ENCODE measurements around the gene SLC15A1. TPM values are rescaled to one million over a fixed set of nuclear protein-coding genes. Genes with fewer than 3 reads are reported as not detected.

Gene SLC15A1
- polyA plus RNA-seq, 1 experiment: not detected

DNA sequence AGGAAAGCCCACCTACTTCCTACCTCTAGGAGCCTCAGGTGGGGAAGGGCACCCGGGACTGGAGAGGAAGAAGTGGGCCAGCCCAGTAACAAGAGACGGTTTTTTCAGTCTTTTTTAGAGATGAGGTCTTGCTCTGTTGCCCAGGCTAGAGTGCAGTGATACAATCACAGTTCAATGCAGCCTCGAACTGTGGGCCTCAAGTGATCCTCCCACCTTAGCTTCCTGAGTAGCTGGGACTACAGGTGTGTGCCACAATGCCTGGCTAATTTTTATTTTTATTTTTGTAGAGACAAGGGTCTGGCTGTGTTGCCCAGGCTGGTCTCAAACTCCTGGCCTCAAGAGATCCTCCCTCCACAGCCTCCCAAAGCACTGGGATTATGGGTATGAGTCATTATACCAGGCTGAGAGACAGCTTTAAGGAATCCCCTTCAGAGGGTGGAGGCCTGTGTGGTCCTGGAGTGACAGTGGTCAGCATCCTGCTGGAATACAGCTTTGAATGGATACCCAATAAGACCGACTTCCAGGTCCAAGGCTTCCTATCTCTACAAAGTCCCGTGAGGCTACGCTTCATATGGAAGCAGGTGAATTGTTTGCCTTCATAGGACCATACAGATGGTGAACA is 63.0 kb downstream of the SLC15A1 start:
- POLR2A ChIA-PET: no interaction called here
- no peak for DNase-seq (ENCODE audit: low read depth, low spot score)
- TF ChIP-seq, protein P1, sequence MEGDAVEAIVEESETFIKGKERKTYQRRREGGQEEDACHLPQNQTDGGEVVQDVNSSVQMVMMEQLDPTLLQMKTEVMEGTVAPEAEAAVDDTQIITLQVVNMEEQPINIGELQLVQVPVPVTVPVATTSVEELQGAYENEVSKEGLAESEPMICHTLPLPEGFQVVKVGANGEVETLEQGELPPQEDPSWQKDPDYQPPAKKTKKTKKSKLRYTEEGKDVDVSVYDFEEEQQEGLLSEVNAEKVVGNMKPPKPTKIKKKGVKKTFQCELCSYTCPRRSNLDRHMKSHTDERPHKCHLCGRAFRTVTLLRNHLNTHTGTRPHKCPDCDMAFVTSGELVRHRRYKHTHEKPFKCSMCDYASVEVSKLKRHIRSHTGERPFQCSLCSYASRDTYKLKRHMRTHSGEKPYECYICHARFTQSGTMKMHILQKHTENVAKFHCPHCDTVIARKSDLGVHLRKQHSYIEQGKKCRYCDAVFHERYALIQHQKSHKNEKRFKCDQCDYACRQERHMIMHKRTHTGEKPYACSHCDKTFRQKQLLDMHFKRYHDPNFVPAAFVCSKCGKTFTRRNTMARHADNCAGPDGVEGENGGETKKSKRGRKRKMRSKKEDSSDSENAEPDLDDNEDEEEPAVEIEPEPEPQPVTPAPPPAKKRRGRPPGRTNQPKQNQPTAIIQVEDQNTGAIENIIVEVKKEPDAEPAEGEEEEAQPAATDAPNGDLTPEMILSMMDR (IDR thresholded peaks at IDR 0.05; ENCODE audit: low read depth, low read length): no peak
- no peak overlapping the region for H3K27ac ChIP-seq (ENCODE audit: low read depth, low read length)
- no peak overlapping the region for H3K4me3 ChIP-seq (ENCODE audit: low read depth, low read length)
- peaks cover 5% of the 10 kb centered on the region for H3K27me3 ChIP-seq (ENCODE audit: control insufficient read depth, insufficient read depth, low read length)
- CTCF ChIA-PET: no interaction called here
- H3K9me3 ChIP-seq (ENCODE audit: control insufficient read depth, insufficient read depth, low read length): no peaks in the 10 kb centered on the region

DNA sequence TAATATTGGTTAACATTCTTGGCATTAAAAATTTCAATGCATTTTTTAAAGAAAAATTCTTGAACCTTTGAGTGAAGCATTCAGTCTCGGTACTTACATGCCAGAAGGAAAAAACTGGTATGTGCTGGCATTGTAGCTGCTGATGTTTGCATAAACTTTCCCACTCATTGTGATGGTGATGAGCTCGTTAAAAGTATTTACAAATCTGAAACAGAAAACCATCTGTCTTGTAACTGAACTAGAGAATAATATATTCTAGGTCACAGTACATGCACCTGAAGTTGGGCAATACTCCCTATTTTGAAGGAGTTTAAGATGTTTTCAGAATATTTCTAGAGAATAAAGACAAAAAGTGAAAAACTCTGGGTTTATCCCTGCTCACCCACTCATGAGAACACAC is 64.1 kb downstream of the SLC15A1 start:
- DNase-seq (ENCODE audit: low read depth, low spot score): no peak
- peaks cover 7% of the 10 kb centered on the region for H3K27me3 ChIP-seq (ENCODE audit: control insufficient read depth, insufficient read depth, low read length)
- H3K27ac ChIP-seq (ENCODE audit: low read depth, low read length): no peak overlapping the region
- no peak overlapping the region for H3K4me3 ChIP-seq (ENCODE audit: low read depth, low read length)
- ChIA-PET POLR2A (no interaction called here), CTCF (interaction anchor here (0.8 kb wide), 1 partner anchor 35 kb away, joined by 3 read pairs; no protein-coding TSS in a partner anchor)
- H3K9me3 ChIP-seq (ENCODE audit: control insufficient read depth, insufficient read depth, low read length): no peaks in the 10 kb centered on the region
- TF ChIP-seq, protein P1 (IDR thresholded peaks at IDR 0.05; ENCODE audit: low read depth, low read length): no peak

DNA sequence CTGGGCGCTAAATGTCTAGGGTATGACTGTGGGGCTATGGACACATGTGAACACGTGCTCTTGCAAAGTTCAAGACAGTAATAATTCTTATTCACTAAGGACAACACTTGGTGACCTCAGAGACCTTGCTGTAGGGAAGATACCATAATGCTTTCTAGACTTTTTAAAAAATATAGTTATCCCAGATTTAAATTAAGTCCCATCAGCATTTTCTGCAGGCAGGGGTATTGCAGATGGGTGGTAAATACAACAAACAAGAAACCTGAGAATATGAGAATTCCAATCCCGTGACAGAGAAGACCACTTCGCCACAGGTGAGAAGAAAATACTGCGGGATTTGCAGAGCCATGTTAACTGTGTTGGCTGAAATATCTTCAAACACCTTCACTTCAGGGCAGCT is 65.2 kb downstream of the SLC15A1 start:
- Histone ChIP-seq H3K27ac (ENCODE audit: low read depth, low read length) (no peak overlapping the region), H3K9me3 (ENCODE audit: control insufficient read depth, insufficient read depth, low read length) (no peaks in the 10 kb centered on the region), H3K4me3 (ENCODE audit: low read depth, low read length) (no peak overlapping the region), H3K27me3 (ENCODE audit: control insufficient read depth, insufficient read depth, low read length) (peaks cover 7% of the 10 kb centered on the region)
- no peak for DNase-seq (ENCODE audit: low read depth, low spot score)
- CTCF ChIA-PET: interaction anchor here (0.7 to 1.3 kb wide), 3 partner anchors 16 to 34 kb away, joined by 3 to 4 read pairs (median 3); no protein-coding TSS in a partner anchor
- TF ChIP-seq, protein P1 (IDR thresholded peaks at IDR 0.05; ENCODE audit: low read depth, low read length): no peak
- POLR2A ChIA-PET: no interaction called here

DNA sequence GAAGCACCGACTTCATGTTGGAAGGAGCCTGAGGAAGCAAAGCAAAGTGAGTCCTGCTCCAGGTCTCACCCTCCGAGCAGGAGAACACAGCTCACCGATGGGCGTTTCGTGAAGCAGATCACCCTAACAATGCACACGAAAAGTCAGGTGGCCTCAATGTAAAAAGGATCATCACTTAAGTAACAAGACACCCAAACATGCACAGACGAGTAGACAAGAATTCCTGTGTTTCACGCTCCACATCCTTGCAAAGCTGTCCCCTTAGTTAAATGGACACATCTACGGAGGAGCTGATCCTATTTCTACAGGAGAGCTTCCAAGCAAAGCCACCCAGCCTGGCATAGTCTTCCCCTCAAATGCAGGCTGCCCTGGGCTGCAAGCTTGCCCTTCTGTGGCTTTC is 66.2 kb downstream of the SLC15A1 start:
- H3K27me3 ChIP-seq (ENCODE audit: control insufficient read depth, insufficient read depth, low read length): peaks cover 7% of the 10 kb centered on the region
- H3K27ac ChIP-seq (ENCODE audit: low read depth, low read length): no peak overlapping the region
- no peak for DNase-seq (ENCODE audit: low read depth, low spot score)
- no peaks in the 10 kb centered on the region for H3K9me3 ChIP-seq (ENCODE audit: control insufficient read depth, insufficient read depth, low read length)
- POLR2A ChIA-PET: no interaction called here
- TF ChIP-seq, protein P1 (IDR thresholded peaks at IDR 0.05; ENCODE audit: low read depth, low read length): no peak
- H3K4me3 ChIP-seq (ENCODE audit: low read depth, low read length): no peak overlapping the region
- CTCF ChIA-PET: interaction anchor here (0.7 to 1.3 kb wide), 4 partner anchors 13 to 241 kb away, joined by 3 to 4 read pairs (median 4); no protein-coding TSS in a partner anchor

DNA sequence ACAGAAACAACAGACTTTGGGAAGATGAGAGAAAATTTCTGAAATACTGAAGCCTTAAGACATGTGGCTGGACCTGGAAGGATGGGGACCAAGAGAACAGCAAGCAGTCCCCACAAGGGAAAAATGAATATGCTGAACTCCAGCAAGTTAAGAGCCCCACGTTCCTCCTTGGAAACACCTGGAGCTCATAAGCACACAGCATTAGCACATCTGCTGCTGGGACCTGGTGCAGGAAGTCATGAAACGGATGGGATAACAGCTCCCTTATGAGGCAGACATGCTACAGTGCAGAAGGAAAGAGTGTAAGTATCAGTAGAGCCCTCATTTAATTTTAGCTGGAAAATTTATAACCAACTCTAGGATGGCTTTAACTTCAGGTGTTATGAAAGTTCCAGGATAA is 67.3 kb downstream of the SLC15A1 start:
- DNase-seq (ENCODE audit: low read depth, low spot score): no peak
- Histone ChIP-seq H3K27ac (ENCODE audit: low read depth, low read length) (no peak overlapping the region), H3K4me3 (ENCODE audit: low read depth, low read length) (no peak overlapping the region), H3K27me3 (ENCODE audit: control insufficient read depth, insufficient read depth, low read length) (peaks cover 7% of the 10 kb centered on the region), H3K9me3 (ENCODE audit: control insufficient read depth, insufficient read depth, low read length) (no peaks in the 10 kb centered on the region)
- POLR2A ChIA-PET: no interaction called here
- TF ChIP-seq, protein P1 (IDR thresholded peaks at IDR 0.05; ENCODE audit: low read depth, low read length): no peak
- CTCF ChIA-PET: interaction anchor here (1.5 kb wide), 1 partner anchor 12 kb away, joined by 5 read pairs; no protein-coding TSS in a partner anchor

All from AG04450 (cell line).